Measurements from ENCODE around the gene OMP. TPM values are rescaled to one million over a fixed set of nuclear protein-coding genes. Genes with fewer than 3 reads are reported as not detected.

Gene OMP
- total RNA-seq, 1 donor from 2014 or later, result 1.3 TPM

DNA sequence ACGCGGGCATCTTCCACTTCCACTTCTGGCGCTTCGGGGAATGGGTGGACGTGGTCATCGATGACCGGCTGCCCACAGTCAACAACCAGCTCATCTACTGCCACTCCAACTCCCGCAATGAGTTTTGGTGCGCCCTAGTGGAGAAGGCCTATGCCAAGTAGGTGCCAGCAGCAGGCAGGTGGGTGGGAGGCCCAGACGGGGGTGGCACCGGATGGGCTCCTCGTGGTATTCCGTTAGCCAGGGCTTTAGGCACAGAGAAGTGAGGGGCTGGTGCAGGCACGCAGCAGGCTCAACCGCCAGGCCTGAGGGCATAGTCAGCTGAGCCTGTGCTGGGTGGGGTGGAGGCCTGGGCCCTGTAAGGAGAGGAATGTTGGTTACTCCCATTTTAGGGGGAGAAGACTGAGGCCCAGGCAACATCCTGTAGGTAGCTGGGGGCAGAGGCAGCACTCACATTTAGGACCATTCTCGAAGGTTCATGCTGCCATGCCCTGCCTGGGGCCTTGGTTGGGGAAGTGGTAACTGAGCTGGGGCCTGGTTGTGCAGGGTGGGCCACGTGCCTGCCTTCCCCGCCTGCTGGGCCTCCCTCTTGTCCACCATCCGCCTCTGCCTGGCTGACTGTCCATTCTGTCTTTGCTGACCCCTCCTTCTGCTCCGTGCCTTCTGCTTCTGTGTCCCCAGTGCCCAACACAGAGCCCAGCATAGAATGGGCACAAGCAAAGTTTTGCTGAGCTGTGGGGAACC is 10.2 kb downstream of the OMP start:
- TF ChIP-seq, protein P1, sequence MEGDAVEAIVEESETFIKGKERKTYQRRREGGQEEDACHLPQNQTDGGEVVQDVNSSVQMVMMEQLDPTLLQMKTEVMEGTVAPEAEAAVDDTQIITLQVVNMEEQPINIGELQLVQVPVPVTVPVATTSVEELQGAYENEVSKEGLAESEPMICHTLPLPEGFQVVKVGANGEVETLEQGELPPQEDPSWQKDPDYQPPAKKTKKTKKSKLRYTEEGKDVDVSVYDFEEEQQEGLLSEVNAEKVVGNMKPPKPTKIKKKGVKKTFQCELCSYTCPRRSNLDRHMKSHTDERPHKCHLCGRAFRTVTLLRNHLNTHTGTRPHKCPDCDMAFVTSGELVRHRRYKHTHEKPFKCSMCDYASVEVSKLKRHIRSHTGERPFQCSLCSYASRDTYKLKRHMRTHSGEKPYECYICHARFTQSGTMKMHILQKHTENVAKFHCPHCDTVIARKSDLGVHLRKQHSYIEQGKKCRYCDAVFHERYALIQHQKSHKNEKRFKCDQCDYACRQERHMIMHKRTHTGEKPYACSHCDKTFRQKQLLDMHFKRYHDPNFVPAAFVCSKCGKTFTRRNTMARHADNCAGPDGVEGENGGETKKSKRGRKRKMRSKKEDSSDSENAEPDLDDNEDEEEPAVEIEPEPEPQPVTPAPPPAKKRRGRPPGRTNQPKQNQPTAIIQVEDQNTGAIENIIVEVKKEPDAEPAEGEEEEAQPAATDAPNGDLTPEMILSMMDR (IDR thresholded peaks at IDR 0.05; ENCODE audit: insufficient read depth, low read depth, low read length), result no peak
- no peak for TF ChIP-seq EZH2 (IDR thresholded peaks at IDR 0.05; ENCODE audit: insufficient read depth, low read length)
- no peak overlapping the region for H3K27ac Mint-ChIP-seq (ENCODE audit: unreplicated experiment)
- H3K4me1 Mint-ChIP-seq (ENCODE audit: low read depth, unreplicated experiment), result peaks cover 9% of the 10 kb centered on the region
- H3K27me3 Mint-ChIP-seq (ENCODE audit: low read depth, unreplicated experiment), result peaks cover 6% of the 10 kb centered on the region
- Histone ChIP-seq H3K4me1 (ENCODE audit: insufficient read depth, low read length) (peaks cover 37% of the 10 kb centered on the region), H3K9ac (ENCODE audit: low read length) (no peak overlapping the region), H3K4me3 (ENCODE audit: insufficient read depth, low read depth, low read length) (no peak overlapping the region), H3K9me3 (ENCODE audit: insufficient read depth, low read depth, low read length) (no peaks in the 10 kb centered on the region), H3K4me2 (ENCODE audit: low read length) (no peak overlapping the region), H3K27ac (ENCODE audit: low read depth, low read length) (no peak overlapping the region), H3K36me3 (ENCODE audit: insufficient read depth, low read length) (no peaks in the 10 kb centered on the region), H3K79me2 (ENCODE audit: insufficient read depth, low read length) (no peaks in the 10 kb centered on the region), H2AFZ (ENCODE audit: low read depth, low read length) (no peak overlapping the region), H4K20me1 (ENCODE audit: insufficient read depth, low read length) (peaks cover 9% of the 10 kb centered on the region), H3K27me3 (ENCODE audit: insufficient read depth, low read length) (no peaks in the 10 kb centered on the region)
- no peak overlapping the region for H3K4me3 Mint-ChIP-seq (ENCODE audit: unreplicated experiment)
- FAIRE-seq (no peak), DNase-seq (ENCODE audit: low read depth) (no peak)
- no peaks in the 10 kb centered on the region for H3K9me3 Mint-ChIP-seq (ENCODE audit: unreplicated experiment)
- H3K36me3 Mint-ChIP-seq (ENCODE audit: low read depth, unreplicated experiment), result peaks cover 14% of the 10 kb centered on the region

DNA sequence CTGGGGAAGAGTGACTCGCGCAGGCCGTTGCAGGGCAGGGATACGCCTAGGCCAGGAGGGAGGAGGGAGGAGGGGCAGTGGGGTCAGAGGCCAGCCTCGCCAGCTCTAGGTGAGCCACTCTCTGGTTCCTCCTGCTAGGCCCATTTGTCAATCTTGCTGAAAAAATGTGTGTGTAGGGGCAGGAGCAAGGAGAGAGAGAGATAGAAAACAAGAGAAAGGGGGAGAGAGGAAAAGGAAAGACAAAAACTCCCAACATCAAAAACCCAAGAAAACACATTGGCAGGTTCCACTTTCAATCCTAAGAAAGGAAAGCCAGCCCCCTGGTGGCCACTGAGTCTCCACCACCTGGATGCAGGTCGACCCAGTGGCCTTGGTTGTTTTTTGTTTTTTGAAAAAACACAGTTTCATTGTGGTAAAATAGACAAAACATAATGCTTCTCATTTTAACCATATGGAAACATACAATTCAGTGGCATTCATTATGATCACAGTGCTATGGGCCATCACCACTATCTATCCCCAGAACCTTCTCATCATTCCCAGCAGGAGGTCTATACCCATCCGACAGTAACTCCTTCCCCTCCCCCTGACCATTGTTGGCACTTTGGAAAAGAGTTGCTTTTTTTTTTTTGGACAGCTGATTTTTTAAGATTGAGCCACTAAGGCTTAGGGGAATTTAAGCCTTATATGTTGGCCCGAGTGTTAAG is 10.9 kb downstream of the OMP start:
- TF ChIP-seq, protein P1 (IDR thresholded peaks at IDR 0.05; ENCODE audit: insufficient read depth, low read depth, low read length), result peak; percentile 66
- no peak for TF ChIP-seq EZH2 (IDR thresholded peaks at IDR 0.05; ENCODE audit: insufficient read depth, low read length)
- Histone ChIP-seq H3K79me2 (ENCODE audit: insufficient read depth, low read length) (no peaks in the 10 kb centered on the region), H3K4me2 (ENCODE audit: low read length) (no peak overlapping the region), H3K4me1 (ENCODE audit: insufficient read depth, low read length) (peaks cover 32% of the 10 kb centered on the region), H3K9ac (ENCODE audit: low read length) (no peak overlapping the region), H4K20me1 (ENCODE audit: insufficient read depth, low read length) (peaks cover 9% of the 10 kb centered on the region), H3K36me3 (ENCODE audit: insufficient read depth, low read length) (no peaks in the 10 kb centered on the region), H2AFZ (ENCODE audit: low read depth, low read length) (no peak overlapping the region), H3K9me3 (ENCODE audit: insufficient read depth, low read depth, low read length) (no peaks in the 10 kb centered on the region), H3K4me3 (ENCODE audit: insufficient read depth, low read depth, low read length) (no peak overlapping the region), H3K27me3 (ENCODE audit: insufficient read depth, low read length) (no peaks in the 10 kb centered on the region), H3K27ac (ENCODE audit: low read depth, low read length) (no peak overlapping the region)
- Mint-ChIP-seq H3K4me3 (ENCODE audit: unreplicated experiment) (no peak overlapping the region), H3K4me1 (ENCODE audit: low read depth, unreplicated experiment) (peaks cover 4% of the 10 kb centered on the region), H3K27ac (ENCODE audit: unreplicated experiment) (no peak overlapping the region), H3K36me3 (ENCODE audit: low read depth, unreplicated experiment) (peaks cover 15% of the 10 kb centered on the region), H3K9me3 (ENCODE audit: unreplicated experiment) (no peaks in the 10 kb centered on the region), H3K27me3 (ENCODE audit: low read depth, unreplicated experiment) (peaks cover 3% of the 10 kb centered on the region)
- DNase-seq (ENCODE audit: low read depth) (no peak), FAIRE-seq (no peak)

DNA sequence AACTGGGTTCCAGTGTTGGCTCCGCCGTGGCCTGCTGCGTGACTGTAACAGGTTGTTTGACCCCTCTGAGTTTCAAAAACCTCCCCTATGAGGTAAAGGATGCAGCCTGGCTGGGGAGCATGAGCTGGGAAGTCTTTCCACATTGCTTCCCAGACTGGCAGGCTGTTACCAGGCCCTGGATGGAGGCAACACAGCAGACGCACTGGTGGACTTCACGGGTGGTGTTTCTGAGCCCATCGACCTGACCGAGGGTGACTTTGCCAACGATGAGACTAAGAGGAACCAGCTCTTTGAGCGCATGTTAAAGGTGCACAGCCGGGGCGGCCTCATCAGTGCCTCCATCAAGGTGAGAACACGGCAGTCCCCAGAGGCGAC is 11.4 kb downstream of the OMP start:
- Histone ChIP-seq H3K4me1 (ENCODE audit: insufficient read depth, low read length) (peaks cover 28% of the 10 kb centered on the region), H3K27me3 (ENCODE audit: insufficient read depth, low read length) (no peaks in the 10 kb centered on the region), H3K4me3 (ENCODE audit: insufficient read depth, low read depth, low read length) (no peak overlapping the region), H2AFZ (ENCODE audit: low read depth, low read length) (no peak overlapping the region), H3K36me3 (ENCODE audit: insufficient read depth, low read length) (no peaks in the 10 kb centered on the region), H3K27ac (ENCODE audit: low read depth, low read length) (no peak overlapping the region), H3K79me2 (ENCODE audit: insufficient read depth, low read length) (no peaks in the 10 kb centered on the region), H3K9me3 (ENCODE audit: insufficient read depth, low read depth, low read length) (no peaks in the 10 kb centered on the region), H3K9ac (ENCODE audit: low read length) (no peak overlapping the region), H4K20me1 (ENCODE audit: insufficient read depth, low read length) (peaks cover 9% of the 10 kb centered on the region), H3K4me2 (ENCODE audit: low read length) (no peak overlapping the region)
- Mint-ChIP-seq H3K9me3 (ENCODE audit: unreplicated experiment) (no peaks in the 10 kb centered on the region), H3K27ac (ENCODE audit: unreplicated experiment) (no peak overlapping the region), H3K27me3 (ENCODE audit: low read depth, unreplicated experiment) (peaks cover 3% of the 10 kb centered on the region), H3K4me3 (ENCODE audit: unreplicated experiment) (no peak overlapping the region), H3K36me3 (ENCODE audit: low read depth, unreplicated experiment) (peaks cover 19% of the 10 kb centered on the region), H3K4me1 (ENCODE audit: low read depth, unreplicated experiment) (peaks cover 4% of the 10 kb centered on the region)
- DNase-seq (ENCODE audit: low read depth) (no peak), FAIRE-seq (no peak)
- TF ChIP-seq, protein P1 (IDR thresholded peaks at IDR 0.05; ENCODE audit: insufficient read depth, low read depth, low read length), result no peak
- TF ChIP-seq EZH2 (IDR thresholded peaks at IDR 0.05; ENCODE audit: insufficient read depth, low read length), result no peak

All from astrocyte (in vitro differentiated cells and primary cell).